WERI-Rb-1 (cell line): ENCODE results near the gene COL27A1.
"Not testable (repeated sequence)": the region's sequence is repeated elsewhere in the genome, so short reads cannot be mapped to it uniquely, and the experiment has no call there.

Source experiments
- DNase-seq: peaks from one replicate; pipeline ENCODE4 v3.0.0-alpha.2; 2020
- H3K27ac ChIP-seq: fragments of 250-450 bp; sonication (Bioruptor Pico); 2 replicates; pipeline ENCODE4 v1.5.1; 2020; ENCODE audit warnings: mild to moderate bottlenecking, moderate library complexity
- H3K27me3 ChIP-seq: fragments of 250-450 bp; sonication (Bioruptor Pico); 2 replicates; pipeline ENCODE4 v1.5.1; 2021; ENCODE audit warnings: mild to moderate bottlenecking, low read depth, moderate library complexity; ENCODE audit not compliant: insufficient read depth, severe bottlenecking
- H3K36me3 ChIP-seq: fragments of 250-450 bp; sonication (Bioruptor Pico); 2 replicates; pipeline ENCODE4 v1.5.1; 2020; ENCODE audit warnings: mild to moderate bottlenecking, moderate library complexity
- H3K4me3 ChIP-seq: 2 replicates; pipeline ENCODE4 v1.5.1; 2011; ENCODE audit warnings: low read depth, mild to moderate bottlenecking, control low read depth, low read length
- H3K9me3 ChIP-seq: fragments of 250-450 bp; sonication (Bioruptor Pico); 2 replicates; pipeline ENCODE4 v1.5.1; 2021; ENCODE audit warnings: mild to moderate bottlenecking, moderate library complexity; ENCODE audit not compliant: severe bottlenecking
- CTCF ChIP-seq: IDR thresholded peaks from 2 replicates; pipeline ENCODE4 v1.5.1; 2011; ENCODE audit warnings: low read depth, mild to moderate bottlenecking, control low read depth, inconsistent platforms, low read length

Gene COL27A1

GRCh38 chr9:114186605-114187289 lies 31.4 kb downstream of the COL27A1 start:
- Histone ChIP-seq H3K27me3 (no peaks in the 10 kb centered on the region), H3K9me3 (peaks cover 9% of the 10 kb centered on the region), H3K4me3 (no peak overlapping the region), H3K27ac (no peak overlapping the region), H3K36me3 (peaks cover 55% of the 10 kb centered on the region)
- no peak for DNase-seq
- peak; percentile 29; the same call in 1 of the 2 replicates for TF ChIP-seq CTCF

GRCh38 chr9:114187827-114188226 lies 32.5 kb downstream of the COL27A1 start:
- peaks cover 48% of the 10 kb centered on the region for H3K36me3 ChIP-seq
- no peak overlapping the region for H3K27ac ChIP-seq
- no peak for TF ChIP-seq CTCF
- H3K27me3 ChIP-seq: no peaks in the 10 kb centered on the region
- H3K9me3 ChIP-seq: peaks cover 9% of the 10 kb centered on the region
- no peak overlapping the region for H3K4me3 ChIP-seq
- DNase-seq: no peak

- H3K27me3 ChIP-seq: no peaks in the 10 kb centered on the region
- no peak for DNase-seq
- no peak overlapping the region for H3K27ac ChIP-seq
- peaks cover 54% of the 10 kb centered on the region for H3K36me3 ChIP-seq
- no peak for TF ChIP-seq CTCF
- peaks cover 9% of the 10 kb centered on the region for H3K9me3 ChIP-seq
- no peak overlapping the region for H3K4me3 ChIP-seq
Observed at GRCh38 chr9:114189823-114190562, 34.7 kb downstream of the COL27A1 start.

GRCh38 chr9:114190563-114190905 lies 35.2 kb downstream of the COL27A1 start:
- H3K27me3 ChIP-seq: no peaks in the 10 kb centered on the region
- TF ChIP-seq CTCF: no peak
- no peak overlapping the region for H3K27ac ChIP-seq
- no peak overlapping the region for H3K4me3 ChIP-seq
- DNase-seq: no peak
- peaks cover 9% of the 10 kb centered on the region for H3K9me3 ChIP-seq
- H3K36me3 ChIP-seq: peaks cover 53% of the 10 kb centered on the region

GRCh38 chr9:114191402-114191801 lies 36.1 kb downstream of the COL27A1 start:
- not testable (repeated sequence) for H3K4me3 ChIP-seq, DNase-seq

GRCh38 chr9:114192539-114192938 lies 37.2 kb downstream of the COL27A1 start:
- H3K4me3 ChIP-seq: no peak overlapping the region
- no peak overlapping the region for H3K27ac ChIP-seq
- DNase-seq: no peak
- TF ChIP-seq CTCF: no peak
- peaks cover 9% of the 10 kb centered on the region for H3K9me3 ChIP-seq
- no peaks in the 10 kb centered on the region for H3K27me3 ChIP-seq
- peaks cover 48% of the 10 kb centered on the region for H3K36me3 ChIP-seq

More at GRCh38 chr9:114191402-114191801, 36.1 kb downstream of the COL27A1 start:
- H3K27ac ChIP-seq, H3K9me3 ChIP-seq, H3K27me3 ChIP-seq: not testable (repeated sequence)
- peaks cover 57% of the 10 kb centered on the region for H3K36me3 ChIP-seq
